Measurements from ENCODE around the gene LHFPL2. TPM values are rescaled to one million over a fixed set of nuclear protein-coding genes. Genes with fewer than 3 reads are reported as not detected.

The LHFPL2 gene
- total and polyA plus RNA-seq, 9 of the 15 experiments (the other 6 are each of a cell fraction or from before 2014, with no cell fraction given) = 1.0 to 6.6 (median 4.6) TPM

DNA sequence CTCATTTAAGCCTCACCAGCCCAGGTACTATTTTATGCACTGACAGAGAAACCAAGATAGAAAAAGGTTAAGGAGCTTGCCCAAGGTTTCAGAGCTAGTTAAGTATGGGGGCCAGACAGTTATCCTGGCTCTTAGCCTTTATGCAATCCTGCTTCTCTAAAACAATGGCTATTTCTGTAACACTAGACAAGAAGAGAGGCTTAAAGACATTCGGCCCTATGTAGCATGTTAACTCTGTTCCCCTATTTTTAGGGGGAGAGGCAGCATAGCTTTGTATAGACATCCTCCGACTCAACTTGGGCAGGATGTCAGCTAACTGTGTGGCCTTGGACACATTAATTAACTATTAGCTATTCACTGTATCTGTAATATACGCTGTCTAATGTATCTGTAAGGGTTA lies 54.6 kb downstream of the LHFPL2 start:
- no peaks in the 10 kb centered on the region for H3K36me3 ChIP-seq (ENCODE audit: control insufficient read depth, insufficient read depth, low read length)
- H2AFZ ChIP-seq (ENCODE audit: low read depth, low read length) = no peak overlapping the region
- no peak for FAIRE-seq
- H3K4me1 ChIP-seq (replicated peaks in 1 of 2; ENCODE audit: control insufficient read depth in 2 of 2, insufficient read depth in 2 of 2, low read length in 2 of 2) = peaks cover 0 to 18% of the 10 kb centered on the region in 2 experiments; a peak in 3 of 5 replicates
- H3K9me1 ChIP-seq (ENCODE audit: control insufficient read depth, insufficient read depth, low read length) = no peaks in the 10 kb centered on the region
- CTCF ChIA-PET (ENCODE audit: low intra/inter-chr PET ratio) = no interaction called here
- no peak overlapping the region for H3K4me2 ChIP-seq (ENCODE audit: insufficient read depth, low read length)
- H3K9ac ChIP-seq (ENCODE audit: insufficient read depth in 1 of 2, low read depth in 2 of 2, low read length in 2 of 2) = no peak overlapping the region
- in situ Hi-C loops (cut with MboI) (no loop called here), intact Hi-C loops (cut with micrococcal nuclease) (no loop called here)
- no peak overlapping the region for H3K4me3 ChIP-seq
- ATAC-seq = no peak
- DNase-seq (ENCODE audit: extremely low read depth in 1 of 4, low spot score in 3 of 4) = no peak
- POLR2A ChIA-PET = interaction anchor here (0.8 to 1.4 kb wide), 2 partner anchors 16 to 20 kb away, joined by 3 read pairs; no protein-coding TSS in a partner anchor
- BruUV-seq (replicated peaks) = no TSS peak
- no peaks in the 10 kb centered on the region for H3K27me3 ChIP-seq (ENCODE audit: control insufficient read depth in 2 of 2, insufficient read depth in 2 of 2, low read length in 2 of 2)
- no peak overlapping the region for H3K27ac ChIP-seq (ENCODE audit: extremely low read depth, low read depth, low read length)
- no peaks in the 10 kb centered on the region for H3K79me2 ChIP-seq (ENCODE audit: control insufficient read depth, insufficient read depth, low read length)
- H3K9me3 ChIP-seq (replicated peaks; ENCODE audit: control insufficient read depth, insufficient read depth, low read depth, low read length) = no peaks in the 10 kb centered on the region
- 55% methylated on average over 3 of the region's 3 CpGs for WGBS (ENCODE audit: insufficient coverage, low coverage, missing lambda C conversion rate)
- H4K20me1 ChIP-seq (replicated peaks; ENCODE audit: control insufficient read depth, insufficient read depth, low read length) = no peaks in the 10 kb centered on the region
- TF ChIP-seq NFE2L1 (tag; IDR thresholded peaks at IDR 0.05; ENCODE audit: borderline replicate concordance, low read depth) = no peak
- TF ChIP-seq, protein P1, sequence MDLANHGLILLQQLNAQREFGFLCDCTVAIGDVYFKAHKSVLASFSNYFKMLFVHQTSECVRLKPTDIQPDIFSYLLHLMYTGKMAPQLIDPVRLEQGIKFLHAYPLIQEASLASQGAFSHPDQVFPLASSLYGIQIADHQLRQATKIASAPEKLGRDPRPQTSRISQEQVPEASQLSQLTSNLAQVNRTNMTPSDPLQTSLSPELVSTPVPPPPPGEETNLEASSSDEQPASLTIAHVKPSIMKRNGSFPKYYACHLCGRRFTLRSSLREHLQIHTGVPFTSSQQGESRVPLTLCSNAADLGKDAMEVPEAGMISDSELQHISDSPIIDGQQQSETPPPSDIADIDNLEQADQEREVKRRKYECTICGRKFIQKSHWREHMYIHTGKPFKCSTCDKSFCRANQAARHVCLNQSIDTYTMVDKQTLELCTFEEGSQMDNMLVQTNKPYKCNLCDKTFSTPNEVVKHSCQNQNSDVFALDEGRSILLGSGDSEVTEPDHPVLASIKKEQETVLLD (IDR thresholded peaks at IDR 0.05) = no peak
- TF ChIP-seq, protein P2, sequence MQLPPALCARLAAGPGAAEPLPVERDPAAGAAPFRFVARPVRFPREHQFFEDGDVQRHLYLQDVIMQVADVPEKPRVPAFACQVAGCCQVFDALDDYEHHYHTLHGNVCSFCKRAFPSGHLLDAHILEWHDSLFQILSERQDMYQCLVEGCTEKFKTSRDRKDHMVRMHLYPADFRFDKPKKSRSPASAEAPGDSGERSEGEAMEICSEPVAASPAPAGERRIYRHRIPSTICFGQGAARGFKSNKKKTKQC (CRISPR knock-in tag; IDR thresholded peaks at IDR 0.05) = no peak
- no peak for TF ChIP-seq SETDB1 (IDR thresholded peaks at IDR 0.05; ENCODE audit: low read length)
- TF ChIP-seq, protein P3, sequence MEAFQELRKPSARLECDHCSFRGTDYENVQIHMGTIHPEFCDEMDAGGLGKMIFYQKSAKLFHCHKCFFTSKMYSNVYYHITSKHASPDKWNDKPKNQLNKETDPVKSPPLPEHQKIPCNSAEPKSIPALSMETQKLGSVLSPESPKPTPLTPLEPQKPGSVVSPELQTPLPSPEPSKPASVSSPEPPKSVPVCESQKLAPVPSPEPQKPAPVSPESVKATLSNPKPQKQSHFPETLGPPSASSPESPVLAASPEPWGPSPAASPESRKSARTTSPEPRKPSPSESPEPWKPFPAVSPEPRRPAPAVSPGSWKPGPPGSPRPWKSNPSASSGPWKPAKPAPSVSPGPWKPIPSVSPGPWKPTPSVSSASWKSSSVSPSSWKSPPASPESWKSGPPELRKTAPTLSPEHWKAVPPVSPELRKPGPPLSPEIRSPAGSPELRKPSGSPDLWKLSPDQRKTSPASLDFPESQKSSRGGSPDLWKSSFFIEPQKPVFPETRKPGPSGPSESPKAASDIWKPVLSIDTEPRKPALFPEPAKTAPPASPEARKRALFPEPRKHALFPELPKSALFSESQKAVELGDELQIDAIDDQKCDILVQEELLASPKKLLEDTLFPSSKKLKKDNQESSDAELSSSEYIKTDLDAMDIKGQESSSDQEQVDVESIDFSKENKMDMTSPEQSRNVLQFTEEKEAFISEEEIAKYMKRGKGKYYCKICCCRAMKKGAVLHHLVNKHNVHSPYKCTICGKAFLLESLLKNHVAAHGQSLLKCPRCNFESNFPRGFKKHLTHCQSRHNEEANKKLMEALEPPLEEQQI (IDR thresholded peaks at IDR 0.05) = no peak
- no peak for TF ChIP-seq ZNF764 (CRISPR knock-in tag; IDR thresholded peaks at IDR 0.05; ENCODE audit: low read depth)
- TF ChIP-seq ZNF780A (CRISPR knock-in tag; IDR thresholded peaks at IDR 0.05) = no peak
- no peak for TF ChIP-seq CHCHD3 (CRISPR knock-in tag; IDR thresholded peaks at IDR 0.05)
- TF ChIP-seq, protein P4, sequence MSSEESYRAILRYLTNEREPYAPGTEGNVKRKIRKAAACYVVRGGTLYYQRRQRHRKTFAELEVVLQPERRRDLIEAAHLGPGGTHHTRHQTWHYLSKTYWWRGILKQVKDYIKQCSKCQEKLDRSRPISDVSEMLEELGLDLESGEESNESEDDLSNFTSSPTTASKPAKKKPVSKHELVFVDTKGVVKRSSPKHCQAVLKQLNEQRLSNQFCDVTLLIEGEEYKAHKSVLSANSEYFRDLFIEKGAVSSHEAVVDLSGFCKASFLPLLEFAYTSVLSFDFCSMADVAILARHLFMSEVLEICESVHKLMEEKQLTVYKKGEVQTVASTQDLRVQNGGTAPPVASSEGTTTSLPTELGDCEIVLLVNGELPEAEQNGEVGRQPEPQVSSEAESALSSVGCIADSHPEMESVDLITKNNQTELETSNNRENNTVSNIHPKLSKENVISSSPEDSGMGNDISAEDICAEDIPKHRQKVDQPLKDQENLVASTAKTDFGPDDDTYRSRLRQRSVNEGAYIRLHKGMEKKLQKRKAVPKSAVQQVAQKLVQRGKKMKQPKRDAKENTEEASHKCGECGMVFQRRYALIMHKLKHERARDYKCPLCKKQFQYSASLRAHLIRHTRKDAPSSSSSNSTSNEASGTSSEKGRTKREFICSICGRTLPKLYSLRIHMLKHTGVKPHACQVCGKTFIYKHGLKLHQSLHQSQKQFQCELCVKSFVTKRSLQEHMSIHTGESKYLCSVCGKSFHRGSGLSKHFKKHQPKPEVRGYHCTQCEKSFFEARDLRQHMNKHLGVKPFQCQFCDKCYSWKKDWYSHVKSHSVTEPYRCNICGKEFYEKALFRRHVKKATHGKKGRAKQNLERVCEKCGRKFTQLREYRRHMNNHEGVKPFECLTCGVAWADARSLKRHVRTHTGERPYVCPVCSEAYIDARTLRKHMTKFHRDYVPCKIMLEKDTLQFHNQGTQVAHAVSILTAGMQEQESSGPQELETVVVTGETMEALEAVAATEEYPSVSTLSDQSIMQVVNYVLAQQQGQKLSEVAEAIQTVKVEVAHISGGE (CRISPR knock-in tag; IDR thresholded peaks at IDR 0.05) = no peak
- TF ChIP-seq, protein P5, sequence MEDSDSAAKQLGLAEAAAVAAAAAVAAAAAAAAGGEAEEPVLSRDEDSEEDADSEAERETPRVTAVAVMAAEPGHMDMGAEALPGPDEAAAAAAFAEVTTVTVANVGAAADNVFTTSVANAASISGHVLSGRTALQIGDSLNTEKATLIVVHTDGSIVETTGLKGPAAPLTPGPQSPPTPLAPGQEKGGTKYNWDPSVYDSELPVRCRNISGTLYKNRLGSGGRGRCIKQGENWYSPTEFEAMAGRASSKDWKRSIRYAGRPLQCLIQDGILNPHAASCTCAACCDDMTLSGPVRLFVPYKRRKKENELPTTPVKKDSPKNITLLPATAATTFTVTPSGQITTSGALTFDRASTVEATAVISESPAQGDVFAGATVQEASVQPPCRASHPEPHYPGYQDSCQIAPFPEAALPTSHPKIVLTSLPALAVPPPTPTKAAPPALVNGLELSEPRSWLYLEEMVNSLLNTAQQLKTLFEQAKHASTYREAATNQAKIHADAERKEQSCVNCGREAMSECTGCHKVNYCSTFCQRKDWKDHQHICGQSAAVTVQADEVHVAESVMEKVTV (CRISPR knock-in tag; IDR thresholded peaks at IDR 0.05) = no peak
- TF ChIP-seq, protein P6, sequence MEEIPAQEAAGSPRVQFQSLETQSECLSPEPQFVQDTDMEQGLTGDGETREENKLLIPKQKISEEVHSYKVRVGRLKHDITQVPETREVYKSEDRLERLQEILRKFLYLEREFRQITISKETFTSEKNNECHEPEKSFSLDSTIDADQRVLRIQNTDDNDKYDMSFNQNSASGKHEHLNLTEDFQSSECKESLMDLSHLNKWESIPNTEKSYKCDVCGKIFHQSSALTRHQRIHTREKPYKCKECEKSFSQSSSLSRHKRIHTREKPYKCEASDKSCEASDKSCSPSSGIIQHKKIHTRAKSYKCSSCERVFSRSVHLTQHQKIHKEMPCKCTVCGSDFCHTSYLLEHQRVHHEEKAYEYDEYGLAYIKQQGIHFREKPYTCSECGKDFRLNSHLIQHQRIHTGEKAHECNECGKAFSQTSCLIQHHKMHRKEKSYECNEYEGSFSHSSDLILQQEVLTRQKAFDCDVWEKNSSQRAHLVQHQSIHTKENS (CRISPR knock-in tag; IDR thresholded peaks at IDR 0.05) = no peak

Data from K562 (cell line).